Forelimb muscle (tissue), 1 donor: ENCODE results near the gene ZNF184. TPM values are rescaled to one million over a fixed set of nuclear protein-coding genes. Genes with fewer than 3 reads are reported as not detected.
A peak's percentile ranks its signal among the peaks of the same experiment; 100 is the strongest.

ENCODE experiments used
- DNase-seq: peaks from one replicate; pipeline ENCODE4 v3.0.0-alpha.2; 2013; ENCODE audit warnings: low read depth
- polyA plus RNA-seq: library from polyadenylated mRNA; unstranded; fragments of 120-200 nt; gene quantifications from one replicate; pipeline ENCODE4 v1.2.1, GENCODE V29; 2013; ENCODE audit not compliant: insufficient read length

Gene ZNF184
- polyA plus RNA-seq = 9.3 TPM

GRCh38 chr6:27472617-27473400 lies at the start of gene ZNF184:
TSS of gene ZNF184 (minus strand) at chr6:27473105. CDS start at chr6:27472294, 811 bp downstream.
- peak; percentile 92 for DNase-seq

GRCh38 chr6:27518881-27519795 lies 46.2 kb upstream of the ZNF184 start:
- DNase-seq = peak; percentile 87

GRCh38 chr6:27517928-27518787 lies 45.3 kb upstream of the ZNF184 start:
- no peak for DNase-seq

- DNase-seq = no peak
Observed at GRCh38 chr6:27517238-27517637, 44.3 kb upstream of the ZNF184 start.

GRCh38 chr6:27514906-27515495 lies 42.1 kb upstream of the ZNF184 start:
- DNase-seq = no peak

GRCh38 chr6:27512525-27512924 lies 39.6 kb upstream of the ZNF184 start:
- DNase-seq = no peak

- no peak for DNase-seq
Observed at GRCh38 chr6:27507041-27507956, 34.4 kb upstream of the ZNF184 start.

GRCh38 chr6:27505209-27506027 lies 32.5 kb upstream of the ZNF184 start:
- DNase-seq = no peak

- peak; percentile 50 for DNase-seq
Observed at GRCh38 chr6:27503436-27504030, 30.6 kb upstream of the ZNF184 start.

GRCh38 chr6:27502508-27503435 lies 29.9 kb upstream of the ZNF184 start:
- DNase-seq = no peak

GRCh38 chr6:27501187-27501586 lies 28.3 kb upstream of the ZNF184 start:
- DNase-seq = no peak

- DNase-seq = no peak
Observed at GRCh38 chr6:27500177-27500576, 27.3 kb upstream of the ZNF184 start.

- DNase-seq = no peak
Observed at GRCh38 chr6:27495386-27496135, 22.7 kb upstream of the ZNF184 start.

GRCh38 chr6:27494987-27495385 lies 22.1 kb upstream of the ZNF184 start:
- no peak for DNase-seq

- no peak for DNase-seq
Observed at GRCh38 chr6:27494103-27494502, 21.2 kb upstream of the ZNF184 start.

- DNase-seq = no peak
Observed at GRCh38 chr6:27492631-27493190, 19.8 kb upstream of the ZNF184 start.
